HG03558 (cell line): Measurements from ENCODE around the gene PXK.
"Not testable (repeated sequence)": the region's sequence is repeated elsewhere in the genome, so short reads cannot be mapped to it uniquely, and the experiment has no call there.

Experiments
- ATAC-seq: cut with Tn5 transposase; IDR thresholded peaks from one replicate; pipeline ENCODE4 v1.9.1; 2021; ENCODE audit warnings: moderate number of reproducible peaks; ENCODE audit not compliant: unreplicated experiment; ENCODE audit errors: extremely low read depth

Gene PXK

GRCh38 chr3:58322793-58323192, 9.9 kb upstream of the PXK start:
- no peak for ATAC-seq

DNA sequence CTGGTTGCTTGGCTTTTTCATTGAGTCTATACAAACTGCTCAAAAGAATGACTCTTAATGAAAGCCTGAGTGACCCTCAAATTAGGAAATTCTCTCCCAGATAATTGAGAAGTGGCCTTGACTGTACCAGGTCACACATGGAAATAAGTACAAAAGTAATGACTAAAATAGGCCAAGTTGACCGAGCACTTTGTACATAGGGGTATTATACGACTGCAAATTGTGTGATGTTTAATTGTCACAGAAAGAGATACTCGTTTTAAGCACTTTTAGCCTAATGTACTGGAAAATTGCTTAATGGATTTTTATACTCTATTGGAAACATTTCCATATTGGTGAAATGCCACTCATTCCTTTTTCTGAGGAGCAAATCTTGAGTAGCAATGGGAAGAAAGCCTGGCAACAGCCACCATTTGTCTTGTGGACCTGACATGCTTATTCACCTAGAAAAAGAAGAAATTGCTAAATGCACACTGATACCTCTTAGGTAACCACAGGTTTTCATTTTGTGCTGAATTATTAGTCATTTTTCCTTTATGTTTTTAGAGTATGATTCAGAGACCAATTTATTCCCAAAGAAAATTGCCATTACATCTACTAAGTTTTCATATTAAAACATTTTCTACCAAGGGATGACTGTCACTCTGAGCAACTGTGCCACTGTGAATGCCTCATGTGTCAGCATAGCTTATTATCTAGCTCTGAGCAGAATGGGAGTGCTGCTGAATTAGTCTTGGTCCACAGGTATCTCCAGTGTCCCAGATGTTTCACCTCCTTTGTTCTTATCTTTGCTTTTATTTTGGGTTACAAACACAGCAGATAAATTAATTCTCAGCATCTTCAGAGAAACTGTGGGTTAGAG, 8.9 kb upstream of the PXK start:
- ATAC-seq: no peak

DNA sequence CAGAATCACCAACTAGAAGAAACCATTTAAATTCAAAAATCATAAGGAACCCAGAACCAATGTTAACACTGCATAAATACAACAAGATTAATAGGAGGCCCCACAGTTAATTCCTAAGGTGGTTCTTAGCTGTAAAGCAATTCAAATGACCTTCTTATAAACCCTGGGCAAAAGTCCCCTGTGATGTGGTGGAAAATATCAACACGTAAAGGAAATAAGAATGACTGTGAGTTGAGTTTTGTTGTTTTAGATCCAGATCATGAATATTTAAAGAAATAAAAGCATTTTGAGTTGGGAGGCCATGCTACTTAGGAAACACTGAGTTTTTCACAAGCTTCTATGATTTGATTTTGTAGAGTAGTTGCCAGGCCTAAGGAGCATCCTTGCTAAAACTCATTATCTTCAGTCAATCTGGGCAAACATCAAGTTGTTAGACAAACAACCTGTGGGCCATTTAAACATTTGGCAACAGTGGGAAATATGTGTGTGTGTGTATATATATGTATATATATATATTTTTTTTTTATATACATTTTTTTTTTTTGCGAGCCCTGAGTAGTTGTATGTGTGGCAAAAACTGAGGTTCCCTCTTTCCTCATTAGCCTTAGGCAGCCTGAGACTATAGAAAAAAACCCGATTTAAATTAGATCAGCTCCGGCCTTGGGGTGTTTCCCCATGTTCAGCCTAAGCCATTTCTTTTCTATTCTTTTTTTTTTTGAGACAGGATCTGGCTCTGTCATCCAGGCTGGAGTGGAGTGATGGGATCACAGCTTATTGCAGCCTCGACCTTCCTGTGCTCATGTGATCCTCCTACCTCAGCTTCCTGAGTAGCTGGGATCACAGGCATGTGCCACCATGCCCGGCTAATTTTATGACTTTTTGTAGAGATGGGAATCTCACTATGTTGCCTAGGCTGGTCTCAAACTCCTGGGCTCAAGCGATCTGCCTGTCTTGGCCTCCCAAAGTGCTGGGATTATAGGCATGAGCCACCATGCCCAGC, 8.0 kb upstream of the PXK start:
- no peak for ATAC-seq

- ATAC-seq: no peak
Measured at GRCh38 chr3:58325525-58325992, 7.1 kb upstream of the PXK start.

DNA sequence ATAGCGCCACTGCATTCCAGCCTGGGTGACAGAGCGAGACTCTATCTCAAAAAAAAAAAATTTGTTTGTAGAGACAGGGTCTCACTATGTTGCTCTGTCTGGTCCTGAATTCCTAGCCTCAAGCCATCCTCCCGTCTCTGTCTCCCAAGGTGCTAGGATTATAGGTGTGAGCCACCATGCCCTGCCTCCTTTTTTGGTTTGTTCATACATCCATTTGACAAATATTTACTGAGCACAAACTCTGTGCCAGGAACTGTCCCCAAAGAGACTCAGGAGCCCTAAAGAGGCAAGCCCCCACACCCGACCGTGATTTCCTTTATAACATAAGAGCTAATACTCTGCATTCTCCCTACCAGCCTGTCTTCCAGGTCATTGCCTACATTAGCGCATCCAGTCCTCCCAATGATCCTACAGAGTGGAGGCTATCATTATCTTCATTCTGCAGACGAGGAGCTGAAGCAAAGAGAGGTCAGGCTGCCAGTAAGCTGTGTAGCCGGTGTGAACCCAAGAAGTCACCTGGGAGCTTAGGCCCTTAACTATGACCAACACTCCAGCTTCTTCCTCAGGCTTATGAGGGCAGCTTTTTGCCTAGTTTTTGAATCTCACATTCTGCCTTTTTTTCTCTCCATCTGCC, 6.3 kb upstream of the PXK start:
- ATAC-seq: no peak

DNA sequence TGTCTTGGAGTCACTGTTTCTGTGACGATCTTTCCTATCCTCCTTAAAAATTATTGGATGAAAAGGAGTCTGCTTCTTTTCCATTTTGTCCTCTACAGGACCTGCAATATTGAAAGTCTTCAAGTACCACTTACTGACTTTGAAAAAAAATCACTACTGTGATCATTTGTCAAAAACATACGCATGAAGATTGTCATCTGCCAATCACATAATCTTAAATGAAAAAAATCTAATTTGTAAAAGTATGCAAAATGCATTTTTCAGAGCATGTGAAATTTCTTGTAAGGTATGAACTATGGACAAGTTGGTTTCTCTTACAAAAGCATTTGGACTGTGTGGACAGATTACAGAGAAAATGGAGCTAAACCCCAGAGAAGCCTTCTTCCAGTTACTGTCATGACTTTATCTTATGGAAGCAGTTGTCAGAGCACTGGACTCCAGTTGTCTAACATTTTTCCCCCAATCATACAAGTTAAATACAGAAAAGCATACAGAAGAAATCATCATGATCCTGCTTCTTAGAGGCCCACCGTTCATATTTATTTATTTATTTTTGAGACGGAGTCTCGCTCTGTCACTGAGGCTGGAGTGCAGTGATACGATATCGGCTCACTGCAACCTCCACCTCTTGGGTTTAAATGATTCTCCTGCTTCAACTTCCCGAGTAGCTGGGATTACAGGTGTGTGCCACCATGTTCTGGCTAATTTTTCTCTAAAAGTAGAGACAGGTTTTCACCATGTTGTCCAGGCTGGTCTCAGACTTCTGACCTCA, 3.4 kb upstream of the PXK start:
- no peak for ATAC-seq

GRCh38 chr3:58329922-58330413, 2.7 kb upstream of the PXK start:
- ATAC-seq: no peak

DNA sequence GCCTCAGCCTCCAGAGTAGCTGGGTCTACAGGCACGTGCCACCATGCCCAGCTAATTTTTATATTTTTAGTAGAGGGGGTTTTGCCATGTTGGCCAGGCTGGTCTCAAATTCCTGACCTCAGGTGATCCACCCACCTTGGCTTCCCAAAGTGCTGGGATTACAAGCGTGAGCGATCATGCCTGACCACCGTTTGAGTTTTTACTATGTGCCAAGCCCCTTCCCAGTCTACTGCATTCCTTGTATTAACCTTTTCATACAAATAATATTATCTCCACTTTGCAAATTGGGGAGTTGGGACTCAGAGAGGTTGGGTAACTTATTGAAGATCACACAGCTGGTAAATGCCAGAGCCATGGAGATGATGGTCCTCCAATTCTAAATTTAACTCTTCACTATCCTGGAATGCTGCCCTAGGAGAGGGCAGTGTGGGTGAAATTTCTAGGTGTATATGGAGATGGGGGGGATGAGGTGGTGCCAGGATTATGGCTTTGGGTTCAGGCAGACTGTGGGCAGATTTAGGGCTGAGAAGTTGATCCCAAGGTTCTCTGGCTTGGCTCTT, 1.0 kb upstream of the PXK start:
- no peak for ATAC-seq

DNA sequence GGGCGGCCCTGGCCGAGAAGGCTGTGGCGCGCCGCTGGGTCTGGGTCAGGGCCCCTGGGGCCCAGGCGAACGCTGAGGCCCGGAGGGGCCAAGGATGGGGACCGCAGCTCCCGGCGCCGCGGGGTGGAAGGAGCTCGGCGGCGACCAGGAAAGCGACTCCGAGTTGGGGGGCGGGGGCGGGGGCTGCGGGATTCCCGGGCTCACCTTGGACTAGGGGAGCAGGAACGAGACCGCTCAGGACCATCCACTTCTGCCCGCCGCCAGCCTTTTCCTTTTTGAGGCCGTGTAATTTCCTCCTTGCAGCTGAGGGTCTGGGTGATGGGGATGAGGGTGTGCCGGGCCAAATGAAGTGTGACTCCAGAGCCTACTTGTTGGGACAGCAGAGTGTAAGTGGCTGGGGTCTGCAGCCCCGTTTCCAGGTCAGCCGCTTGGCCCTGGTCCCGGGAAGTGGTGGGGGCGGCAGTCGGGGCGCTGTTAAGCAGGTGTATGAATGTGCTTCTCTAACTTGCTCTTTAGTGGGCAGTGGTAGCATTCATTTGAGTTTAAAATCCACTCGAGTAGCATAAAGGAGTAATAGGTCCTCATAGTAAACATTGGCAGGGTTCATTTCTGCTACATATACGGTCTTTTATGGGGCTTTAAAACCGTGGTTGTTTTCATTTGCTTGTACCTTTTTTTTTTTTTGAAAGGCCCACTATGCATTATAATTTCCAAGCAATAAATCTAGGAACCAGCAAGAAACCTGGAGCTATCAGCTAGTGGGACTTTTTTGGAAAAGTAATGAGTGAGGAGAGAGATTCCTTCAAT, 717 bp downstream of the PXK start:
- ATAC-seq: peak; percentile 33

GRCh38 chr3:58334013-58334321, 1.3 kb downstream of the PXK start:
- ATAC-seq: no peak

DNA sequence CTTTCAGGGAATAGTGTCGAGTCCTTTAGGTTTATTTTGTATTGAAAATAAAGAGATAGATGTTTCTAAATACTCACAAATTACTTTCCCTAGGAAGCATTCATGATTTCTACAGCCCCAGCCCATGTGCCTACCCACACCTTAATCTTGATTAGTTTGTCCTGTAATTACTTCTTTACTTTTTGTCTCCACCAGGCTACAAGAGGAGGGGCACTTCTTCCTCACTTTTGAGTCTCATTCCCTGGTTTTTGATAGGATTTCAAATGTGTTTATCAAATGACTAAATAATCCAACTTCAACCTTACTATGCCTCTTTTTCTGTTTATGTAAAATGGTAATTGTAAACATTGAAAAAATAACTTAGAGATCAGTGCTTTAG, 1.8 kb downstream of the PXK start:
- no peak for ATAC-seq

DNA sequence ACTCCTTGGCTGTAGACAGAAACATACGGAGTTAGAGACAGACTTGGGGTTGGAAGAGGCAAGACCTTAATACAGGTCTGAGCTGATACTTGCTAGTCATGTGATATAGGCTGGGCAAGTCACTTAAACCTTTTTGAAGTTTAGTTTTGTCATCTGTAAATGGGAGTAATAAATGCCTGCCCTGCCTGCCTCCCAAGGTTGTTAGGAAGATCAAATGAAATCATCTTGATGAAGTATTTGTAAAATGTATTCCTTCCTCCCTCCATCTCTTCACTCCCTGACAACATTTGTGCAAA, 2.9 kb downstream of the PXK start:
- ATAC-seq: no peak

GRCh38 chr3:58336135-58336882, 3.6 kb downstream of the PXK start:
- no peak for ATAC-seq

- ATAC-seq: no peak
Measured at GRCh38 chr3:58337190-58337589, 4.5 kb downstream of the PXK start.

- ATAC-seq: not testable (repeated sequence)
Measured at GRCh38 chr3:58339146-58339545, 6.5 kb downstream of the PXK start.

- no peak for ATAC-seq
Measured at GRCh38 chr3:58340594-58341244, 8.0 kb downstream of the PXK start.

DNA sequence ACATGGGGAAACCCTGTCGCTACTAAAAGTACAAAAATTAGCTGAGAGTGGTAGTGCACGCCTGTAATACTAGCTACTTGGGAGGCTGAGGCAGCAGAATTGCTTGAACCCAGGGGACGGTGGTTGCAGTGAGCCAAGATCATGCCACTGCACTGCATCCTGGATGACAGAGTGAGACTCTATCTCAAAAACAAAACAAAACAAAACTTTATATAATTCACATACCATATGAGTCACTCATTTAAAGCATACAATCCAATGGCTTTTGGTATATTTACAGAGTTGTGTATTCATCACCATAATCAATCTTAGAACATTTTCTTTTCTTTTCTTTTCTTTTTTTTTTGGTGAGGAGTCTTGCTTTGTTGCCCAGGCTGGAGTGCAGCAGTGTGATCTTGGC, 8.7 kb downstream of the PXK start:
- no peak for ATAC-seq

DNA sequence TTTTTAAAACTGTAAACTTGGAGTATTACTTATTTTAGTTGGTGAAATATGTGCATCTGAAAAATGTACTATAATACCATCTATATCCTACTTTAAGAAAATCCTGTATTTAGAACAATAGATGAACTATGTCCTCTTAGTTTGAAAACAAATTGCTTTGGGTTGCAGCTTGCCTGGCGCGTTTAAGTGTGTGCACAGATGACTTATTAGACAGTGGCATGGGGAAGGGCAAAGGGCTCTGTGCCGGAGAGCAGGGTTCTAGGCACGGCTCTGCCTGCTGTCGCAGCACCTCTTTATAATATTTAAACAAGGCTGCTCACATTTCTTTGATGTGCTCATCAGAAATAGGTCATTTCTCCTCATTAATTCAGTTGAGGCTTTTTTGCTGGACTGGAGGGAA, 10.0 kb downstream of the PXK start:
- no peak for ATAC-seq
